Heart left ventricle (tissue), 13 donors: ENCODE measurements around the gene ARHGAP24.

ENCODE experiments used
- POLR2A ChIP-seq, 2 donors: fragments of 450-650 bp; IDR thresholded peaks; one replicate each; pipeline ENCODE4 v1.6.1; 2017; ENCODE audit warnings: antibody characterized with exemption in 2 of 2, mild to moderate bottlenecking in 2 of 2, moderate library complexity in 2 of 2
- TF ChIP-seq, protein P1 (sequence below), 12 donors: fragments of 200-600 bp; sonication (generic) in 4 of 12; IDR thresholded peaks; one replicate each; pipeline versions ENCODE4 v1.5.0 to v1.8.0; 2018 to 2022; ENCODE audit warnings: antibody characterized with exemption in 12 of 12, mild to moderate bottlenecking in 5 of 12
- donor health status: ischemic (EF 13 %, LVEDD 7.1; RV severe dilation, severe dysfunction).
- donor health status: DM: no; HTN: yes; CAD: no.
- donor health status: DM: no; HTN: no; CAD: no.
- donor health status: ischemic (EF 25% LVEDD 6.9; RV normal size, moderate dysfunction).
- donor health status: ischemic (EF 25% LVEDD 5.7; RV mildly dilated, moderate dysfunction).
- donor health status: ischemic (EF 35%, LVEDD 5.7; RV mildly dilated, moderate dysfunction).
- donor health status: nonischemic (EF 11% LVEDD 7.7; RV severe dilation, severe dysfunction).
- donor health status: DM: yes; HTN: yes; CAD: no.
- donor health status: PGD.
- donor health status: ischemic (EF 29% LVEDD 5.4; RV normal size, mild dysfunction).
- donor health status: nonischemic (EF 23%, LVEDD 6.1; RV moderate dilation, normal function).

DNA sequence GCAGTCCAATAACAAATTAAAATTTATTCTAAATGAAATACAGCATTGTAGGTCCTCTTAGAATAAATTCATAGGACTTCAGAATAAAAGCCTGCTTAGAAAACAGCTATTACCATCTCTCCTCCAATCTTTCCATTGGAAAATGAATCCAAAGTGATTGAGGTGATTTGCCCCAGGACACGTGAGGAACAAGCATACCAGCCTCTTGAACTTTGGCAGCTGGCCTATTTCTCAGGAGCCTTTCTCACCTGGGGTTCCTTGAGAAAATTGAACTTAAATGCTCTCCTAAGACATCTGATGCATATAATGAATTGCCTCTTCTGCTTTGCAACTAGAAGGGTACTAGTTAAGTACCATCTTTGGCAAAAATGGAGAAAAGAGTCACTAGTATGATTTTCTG is 13.5 kb downstream of the ARHGAP24 start:
- TF ChIP-seq, protein P1, sequence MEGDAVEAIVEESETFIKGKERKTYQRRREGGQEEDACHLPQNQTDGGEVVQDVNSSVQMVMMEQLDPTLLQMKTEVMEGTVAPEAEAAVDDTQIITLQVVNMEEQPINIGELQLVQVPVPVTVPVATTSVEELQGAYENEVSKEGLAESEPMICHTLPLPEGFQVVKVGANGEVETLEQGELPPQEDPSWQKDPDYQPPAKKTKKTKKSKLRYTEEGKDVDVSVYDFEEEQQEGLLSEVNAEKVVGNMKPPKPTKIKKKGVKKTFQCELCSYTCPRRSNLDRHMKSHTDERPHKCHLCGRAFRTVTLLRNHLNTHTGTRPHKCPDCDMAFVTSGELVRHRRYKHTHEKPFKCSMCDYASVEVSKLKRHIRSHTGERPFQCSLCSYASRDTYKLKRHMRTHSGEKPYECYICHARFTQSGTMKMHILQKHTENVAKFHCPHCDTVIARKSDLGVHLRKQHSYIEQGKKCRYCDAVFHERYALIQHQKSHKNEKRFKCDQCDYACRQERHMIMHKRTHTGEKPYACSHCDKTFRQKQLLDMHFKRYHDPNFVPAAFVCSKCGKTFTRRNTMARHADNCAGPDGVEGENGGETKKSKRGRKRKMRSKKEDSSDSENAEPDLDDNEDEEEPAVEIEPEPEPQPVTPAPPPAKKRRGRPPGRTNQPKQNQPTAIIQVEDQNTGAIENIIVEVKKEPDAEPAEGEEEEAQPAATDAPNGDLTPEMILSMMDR (IDR thresholded peaks at IDR 0.05), result no peak
- TF ChIP-seq POLR2A (IDR thresholded peaks at IDR 0.05), result no peak
